ENCODE data around the gene RBM20.

RBM20 gene

GRCh38 chr10:110840923-110841428 is 196.8 kb downstream of the RBM20 start:
- DNase-seq, result peak; percentile 6

- DNase-seq, result no peak
Measured at GRCh38 chr10:110841767-110842267, 197.7 kb downstream of the RBM20 start.

- no peak for DNase-seq
Measured at GRCh38 chr10:110842326-110842904, 198.3 kb downstream of the RBM20 start.

GRCh38 chr10:110843031-110843430 is 198.9 kb downstream of the RBM20 start:
- no peak for DNase-seq

GRCh38 chr10:110843796-110844616 is 199.9 kb downstream of the RBM20 start:
- no peak for DNase-seq

- DNase-seq, result no peak
Measured at GRCh38 chr10:110844617-110844881, 200.4 kb downstream of the RBM20 start.

- no peak for DNase-seq
Measured at GRCh38 chr10:110845192-110845755, 201.1 kb downstream of the RBM20 start.

GRCh38 chr10:110845756-110846620 is 201.9 kb downstream of the RBM20 start:
- DNase-seq, result no peak

GRCh38 chr10:110847374-110847773 is 203.2 kb downstream of the RBM20 start:
- DNase-seq, result no peak

GRCh38 chr10:110848106-110848505 is 204.0 kb downstream of the RBM20 start:
- no peak for DNase-seq

- DNase-seq, result no peak
Measured at GRCh38 chr10:110850099-110850498, 206.0 kb downstream of the RBM20 start.

GRCh38 chr10:110851020-110851612 is 207.0 kb downstream of the RBM20 start:
- peak; percentile 80 for DNase-seq

GRCh38 chr10:110852255-110852896 is 208.2 kb downstream of the RBM20 start:
- DNase-seq, result no peak

- DNase-seq, result no peak
Measured at GRCh38 chr10:110852947-110853346, 208.8 kb downstream of the RBM20 start.

GRCh38 chr10:110853921-110854605 is 209.9 kb downstream of the RBM20 start:
- DNase-seq, result no peak

GRCh38 chr10:110857265-110858171 is 213.4 kb downstream of the RBM20 start:
- peak; percentile 49 for DNase-seq

GRCh38 chr10:110858297-110858934 is 214.3 kb downstream of the RBM20 start:
- no peak for DNase-seq

GRCh38 chr10:110859206-110859972 is 215.3 kb downstream of the RBM20 start:
- DNase-seq, result no peak

GRCh38 chr10:110859973-110860376 is 215.8 kb downstream of the RBM20 start:
- DNase-seq, result no peak
